Measurements from ENCODE around the gene TTLL9. TPM values are rescaled to one million over a fixed set of nuclear protein-coding genes. Genes with fewer than 3 reads are reported as not detected.

TTLL9 gene
- total and polyA plus RNA-seq, 10 of the 15 experiments (the other 5 are each of a cell fraction or from before 2014, with no cell fraction given), result 0.03 to 0.77 (median 0.11) TPM; not detected in 2

DNA sequence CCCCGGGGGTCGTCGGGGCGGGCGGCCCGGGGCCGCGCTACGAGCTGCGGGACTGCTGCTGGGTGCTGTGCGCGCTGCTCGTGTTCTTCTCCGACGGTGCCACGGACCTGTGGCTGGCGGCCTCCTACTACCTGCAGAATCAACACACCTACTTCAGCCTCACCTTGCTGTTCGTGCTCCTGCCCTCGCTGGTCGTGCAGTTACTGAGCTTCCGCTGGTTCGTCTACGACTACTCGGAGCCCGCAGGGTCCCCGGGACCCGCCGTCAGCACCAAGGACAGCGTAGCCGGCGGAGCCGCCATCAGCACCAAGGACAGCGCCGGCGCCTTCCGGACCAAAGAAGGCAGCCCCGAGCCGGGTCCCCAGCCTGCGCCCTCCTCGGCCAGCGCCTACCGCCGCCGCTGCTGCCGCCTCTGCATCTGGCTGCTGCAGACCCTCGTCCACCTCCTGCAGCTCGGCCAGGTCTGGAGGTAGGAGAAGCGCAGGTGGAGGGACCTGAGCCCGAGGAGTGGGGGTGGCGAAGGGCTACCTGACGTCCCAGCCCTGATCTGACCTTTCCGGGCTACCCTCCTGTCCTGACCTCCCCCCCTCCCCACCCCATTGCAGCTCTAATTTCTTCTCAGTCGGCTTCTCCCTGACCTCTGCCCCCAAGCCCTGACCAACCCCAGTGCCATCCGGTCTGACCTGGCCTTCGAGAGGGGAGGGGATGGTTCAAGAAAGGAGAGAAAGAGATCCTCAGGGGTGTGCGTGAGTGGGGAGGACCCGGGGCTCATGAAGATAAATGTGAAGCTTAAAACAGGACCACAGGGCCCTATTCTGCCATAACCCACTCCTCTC is 98.1 kb downstream of the TTLL9 start (continued):
- TF ChIP-seq, protein P1, sequence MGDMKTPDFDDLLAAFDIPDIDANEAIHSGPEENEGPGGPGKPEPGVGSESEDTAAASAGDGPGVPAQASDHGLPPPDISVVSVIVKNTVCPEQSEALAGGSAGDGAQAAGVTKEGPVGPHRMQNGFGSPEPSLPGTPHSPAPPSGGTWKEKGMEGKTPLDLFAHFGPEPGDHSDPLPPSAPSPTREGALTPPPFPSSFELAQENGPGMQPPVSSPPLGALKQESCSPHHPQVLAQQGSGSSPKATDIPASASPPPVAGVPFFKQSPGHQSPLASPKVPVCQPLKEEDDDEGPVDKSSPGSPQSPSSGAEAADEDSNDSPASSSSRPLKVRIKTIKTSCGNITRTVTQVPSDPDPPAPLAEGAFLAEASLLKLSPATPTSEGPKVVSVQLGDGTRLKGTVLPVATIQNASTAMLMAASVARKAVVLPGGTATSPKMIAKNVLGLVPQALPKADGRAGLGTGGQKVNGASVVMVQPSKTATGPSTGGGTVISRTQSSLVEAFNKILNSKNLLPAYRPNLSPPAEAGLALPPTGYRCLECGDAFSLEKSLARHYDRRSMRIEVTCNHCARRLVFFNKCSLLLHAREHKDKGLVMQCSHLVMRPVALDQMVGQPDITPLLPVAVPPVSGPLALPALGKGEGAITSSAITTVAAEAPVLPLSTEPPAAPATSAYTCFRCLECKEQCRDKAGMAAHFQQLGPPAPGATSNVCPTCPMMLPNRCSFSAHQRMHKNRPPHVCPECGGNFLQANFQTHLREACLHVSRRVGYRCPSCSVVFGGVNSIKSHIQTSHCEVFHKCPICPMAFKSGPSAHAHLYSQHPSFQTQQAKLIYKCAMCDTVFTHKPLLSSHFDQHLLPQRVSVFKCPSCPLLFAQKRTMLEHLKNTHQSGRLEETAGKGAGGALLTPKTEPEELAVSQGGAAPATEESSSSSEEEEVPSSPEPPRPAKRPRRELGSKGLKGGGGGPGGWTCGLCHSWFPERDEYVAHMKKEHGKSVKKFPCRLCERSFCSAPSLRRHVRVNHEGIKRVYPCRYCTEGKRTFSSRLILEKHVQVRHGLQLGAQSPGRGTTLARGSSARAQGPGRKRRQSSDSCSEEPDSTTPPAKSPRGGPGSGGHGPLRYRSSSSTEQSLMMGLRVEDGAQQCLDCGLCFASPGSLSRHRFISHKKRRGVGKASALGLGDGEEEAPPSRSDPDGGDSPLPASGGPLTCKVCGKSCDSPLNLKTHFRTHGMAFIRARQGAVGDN (IDR thresholded peaks at IDR 0.05), result no peak
- TF ChIP-seq KDM1A (IDR thresholded peaks at IDR 0.05; ENCODE audit: borderline replicate concordance) (no peak), JUND (IDR thresholded peaks at IDR 0.05; ENCODE audit: low read depth, low read length) (no peak), RAD21 (IDR thresholded peaks at IDR 0.05; ENCODE audit: insufficient read depth, low read depth, low read length) (no peak), CREB1 (IDR thresholded peaks at IDR 0.05; ENCODE audit: low read depth) (no peak), HDAC6 (IDR thresholded peaks at IDR 0.05; ENCODE audit: unreplicated experiment) (no peak), ZNF622 (IDR thresholded peaks at IDR 0.05) (no peak), ZNF207 (IDR thresholded peaks at IDR 0.05; ENCODE audit: borderline replicate concordance) (no peak), RCOR1 (conservative IDR thresholded peaks at IDR 0.05; ENCODE audit: low read depth, low read length) (peak; percentile 99)
- TF ChIP-seq, protein P2, sequence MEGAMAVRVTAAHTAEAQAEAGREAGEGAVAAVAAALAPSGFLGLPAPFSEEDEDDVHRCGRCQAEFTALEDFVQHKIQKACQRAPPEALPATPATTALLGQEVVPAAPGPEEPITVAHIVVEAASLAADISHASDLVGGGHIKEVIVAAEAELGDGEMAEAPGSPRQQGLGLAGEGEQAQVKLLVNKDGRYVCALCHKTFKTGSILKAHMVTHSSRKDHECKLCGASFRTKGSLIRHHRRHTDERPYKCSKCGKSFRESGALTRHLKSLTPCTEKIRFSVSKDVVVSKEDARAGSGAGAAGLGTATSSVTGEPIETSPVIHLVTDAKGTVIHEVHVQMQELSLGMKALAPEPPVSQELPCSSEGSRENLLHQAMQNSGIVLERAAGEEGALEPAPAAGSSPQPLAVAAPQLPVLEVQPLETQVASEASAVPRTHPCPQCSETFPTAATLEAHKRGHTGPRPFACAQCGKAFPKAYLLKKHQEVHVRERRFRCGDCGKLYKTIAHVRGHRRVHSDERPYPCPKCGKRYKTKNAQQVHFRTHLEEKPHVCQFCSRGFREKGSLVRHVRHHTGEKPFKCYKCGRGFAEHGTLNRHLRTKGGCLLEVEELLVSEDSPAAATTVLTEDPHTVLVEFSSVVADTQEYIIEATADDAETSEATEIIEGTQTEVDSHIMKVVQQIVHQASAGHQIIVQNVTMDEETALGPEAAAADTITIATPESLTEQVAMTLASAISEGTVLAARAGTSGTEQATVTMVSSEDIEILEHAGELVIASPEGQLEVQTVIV (IDR thresholded peaks at IDR 0.05; ENCODE audit: borderline replicate concordance, partially characterized antibody), result no peak
